Neural progenitor cell (in vitro differentiated cells): ENCODE results near the gene MIR17HG. TPM values are rescaled to one million over a fixed set of nuclear protein-coding genes. Genes with fewer than 3 reads are reported as not detected.

Experiments used
- DNase-seq: peaks from one replicate; pipeline ENCODE4 v3.0.0-alpha.2; 2016; ENCODE audit warnings: low spot score
- H2AFZ ChIP-seq: fragments of 200-600 bp; sonication (generic); replicated peaks from 2 replicates; pipeline ENCODE4 v1.6.1; 2016; ENCODE audit warnings: antibody characterized with exemption
- H3F3A ChIP-seq: fragments of 200-600 bp; sonication (generic); 2 replicates; pipeline ENCODE4 v1.6.1; 2016; ENCODE audit warnings: antibody characterized with exemption, low read depth
- H3K27ac ChIP-seq: fragments of 200-600 bp; sonication (generic); 2 replicates; pipeline ENCODE4 v1.5.1; 2016; ENCODE audit warnings: mild to moderate bottlenecking
- H3K27me3 ChIP-seq: fragments of 200-600 bp; sonication (generic); 2 replicates; pipeline ENCODE4 v1.6.1; 2016; ENCODE audit warnings: mild to moderate bottlenecking, moderate library complexity
- H3K36me3 ChIP-seq: fragments of 200-600 bp; sonication (generic); 2 replicates; pipeline ENCODE4 v1.5.1; 2016
- H3K4me1 ChIP-seq: fragments of 200-600 bp; sonication (generic); 2 replicates; pipeline ENCODE4 v1.6.1; 2016; ENCODE audit warnings: mixed run types
- H3K4me2 ChIP-seq: fragments of 200-600 bp; sonication (generic); 2 replicates; pipeline ENCODE4 v1.6.1; 2016
- H3K4me3 ChIP-seq: fragments of 200-600 bp; sonication (generic); 2 replicates; pipeline ENCODE4 v1.5.1; 2016
- H3K79me2 ChIP-seq: fragments of 200-600 bp; sonication (generic); 2 replicates; pipeline ENCODE4 v1.6.1; 2016; ENCODE audit warnings: low read depth
- H3K9ac ChIP-seq: fragments of 200-600 bp; sonication (generic); 2 replicates; pipeline ENCODE4 v1.6.1; 2016
- H3K9me3 ChIP-seq: fragments of 200-600 bp; sonication (generic); 2 replicates; pipeline ENCODE4 v1.5.1; 2016; ENCODE audit warnings: low read depth
- H4K20me1 ChIP-seq: fragments of 200-600 bp; sonication (generic); 2 replicates; pipeline ENCODE4 v1.6.1; 2016; ENCODE audit warnings: low read depth
- H3K27ac Mint-ChIP-seq: 3 replicates; pipeline ENCODE4 v1.8.0; 2021; ENCODE audit warnings: mixed read lengths
- H3K27me3 Mint-ChIP-seq: 2 replicates; pipeline ENCODE4 v1.8.0; 2022; ENCODE audit warnings: low read depth, mild to moderate bottlenecking, inconsistent platforms, moderate library complexity, mixed read lengths; ENCODE audit not compliant: insufficient read depth
- H3K36me3 Mint-ChIP-seq: 3 replicates; pipeline ENCODE4 v1.8.0; 2021; ENCODE audit warnings: mixed read lengths
- H3K4me1 Mint-ChIP-seq: 3 replicates; pipeline ENCODE4 v1.8.0; 2021; ENCODE audit warnings: mixed read lengths
- H3K4me3 Mint-ChIP-seq: 3 replicates; pipeline ENCODE4 v1.8.0; 2021; ENCODE audit warnings: mild to moderate bottlenecking, moderate library complexity, mixed read lengths
- H3K9me3 Mint-ChIP-seq: 3 replicates; pipeline ENCODE4 v1.8.0; 2020; ENCODE audit warnings: mixed read lengths
- CTCF ChIP-seq: fragments of 200-600 bp; sonication (generic); IDR thresholded peaks from 2 replicates; pipeline ENCODE4 v1.5.1; 2017; ENCODE audit warnings: antibody characterized with exemption, mild to moderate bottlenecking
- EZH2 ChIP-seq: fragments of 200-600 bp; sonication (generic); IDR thresholded peaks from 2 replicates; pipeline ENCODE4 v1.6.1; 2017; ENCODE audit warnings: antibody characterized with exemption, mild to moderate bottlenecking, moderate library complexity
- EZH2phosphoT487 ChIP-seq: fragments of 200-600 bp; sonication (generic); IDR thresholded peaks from 2 replicates; pipeline ENCODE4 v1.6.1; 2017; ENCODE audit warnings: antibody characterized with exemption
- total RNA-seq: library from RNA; depleted of rRNA; stranded (reverse); fragments of >200 nt; gene quantifications from 2 replicates; pipeline ENCODE4 v1.2.3, GENCODE V29; 2015; ENCODE audit warnings: low replicate concordance

MIR17HG gene
- total RNA-seq, 1 donor from 2014 or later, result 69.7 TPM

- no peaks in the 10 kb centered on the region for H3K4me1 Mint-ChIP-seq
- H3K27ac Mint-ChIP-seq, result no peak overlapping the region
Observed at GRCh38 chr13:91303031-91303430, 44.5 kb upstream of the MIR17HG start.

GRCh38 chr13:91304741-91305140 lies 42.7 kb upstream of the MIR17HG start:
- H3K27me3 Mint-ChIP-seq, result peaks cover 4% of the 10 kb centered on the region
- H3K27ac Mint-ChIP-seq, result no peak overlapping the region
- H3K4me2 ChIP-seq, result no peak overlapping the region
- no peak overlapping the region for H2AFZ ChIP-seq
- TF ChIP-seq CTCF, result no peak
- no peak for TF ChIP-seq EZH2phosphoT487
- TF ChIP-seq EZH2, result no peak
- no peak overlapping the region for H3K9ac ChIP-seq
- no peaks in the 10 kb centered on the region for H3K36me3 Mint-ChIP-seq
- no peak overlapping the region for H3K4me3 Mint-ChIP-seq
- H3K36me3 ChIP-seq, result no peaks in the 10 kb centered on the region
- no peaks in the 10 kb centered on the region for H3K9me3 ChIP-seq
- H4K20me1 ChIP-seq, result no peaks in the 10 kb centered on the region
- H3K4me3 ChIP-seq, result no peak overlapping the region
- H3K4me1 Mint-ChIP-seq, result no peaks in the 10 kb centered on the region
- no peaks in the 10 kb centered on the region for H3K27me3 ChIP-seq
- no peak for DNase-seq
- peaks cover 4% of the 10 kb centered on the region for H3K9me3 Mint-ChIP-seq
- no peaks in the 10 kb centered on the region for H3K79me2 ChIP-seq
- H3F3A ChIP-seq, result no peaks in the 10 kb centered on the region
- no peaks in the 10 kb centered on the region for H3K4me1 ChIP-seq
- H3K27ac ChIP-seq, result no peak overlapping the region

More at GRCh38 chr13:91303031-91303430, 44.5 kb upstream of the MIR17HG start:
- no peaks in the 10 kb centered on the region for H3F3A ChIP-seq
- no peak overlapping the region for H2AFZ ChIP-seq
- no peaks in the 10 kb centered on the region for H4K20me1 ChIP-seq
- no peak overlapping the region for H3K27ac ChIP-seq
- no peaks in the 10 kb centered on the region for H3K9me3 ChIP-seq
- Mint-ChIP-seq H3K9me3 (peaks cover 4% of the 10 kb centered on the region), H3K4me3 (no peak overlapping the region), H3K27me3 (peaks cover 4% of the 10 kb centered on the region), H3K36me3 (no peaks in the 10 kb centered on the region)
- H3K4me1 ChIP-seq, result no peaks in the 10 kb centered on the region
- TF ChIP-seq CTCF (no peak), EZH2 (no peak), EZH2phosphoT487 (no peak)
- no peaks in the 10 kb centered on the region for H3K27me3 ChIP-seq
- no peak for DNase-seq
- H3K36me3 ChIP-seq, result no peaks in the 10 kb centered on the region
- H3K79me2 ChIP-seq, result no peaks in the 10 kb centered on the region
- no peak overlapping the region for H3K4me3 ChIP-seq
- no peak overlapping the region for H3K9ac ChIP-seq
- H3K4me2 ChIP-seq, result no peak overlapping the region

GRCh38 chr13:91305652-91306051 lies 41.8 kb upstream of the MIR17HG start:
- no peaks in the 10 kb centered on the region for H3K36me3 ChIP-seq
- no peaks in the 10 kb centered on the region for H3K36me3 Mint-ChIP-seq
- H3K9me3 ChIP-seq, result no peaks in the 10 kb centered on the region
- H3K79me2 ChIP-seq, result no peaks in the 10 kb centered on the region
- H3K9ac ChIP-seq, result no peak overlapping the region
- no peak overlapping the region for H2AFZ ChIP-seq
- no peaks in the 10 kb centered on the region for H3K27me3 ChIP-seq
- no peaks in the 10 kb centered on the region for H3K4me1 ChIP-seq
- H3K4me2 ChIP-seq, result no peak overlapping the region
- no peak overlapping the region for H3K27ac Mint-ChIP-seq
- H3K4me1 Mint-ChIP-seq, result no peaks in the 10 kb centered on the region
- H3K9me3 Mint-ChIP-seq, result peaks cover 4% of the 10 kb centered on the region
- no peak overlapping the region for H3K27ac ChIP-seq
- H3K27me3 Mint-ChIP-seq, result peaks cover 4% of the 10 kb centered on the region
- DNase-seq, result no peak
- TF ChIP-seq CTCF, result no peak
- no peak for TF ChIP-seq EZH2phosphoT487
- no peak for TF ChIP-seq EZH2
- H3K4me3 Mint-ChIP-seq, result no peak overlapping the region
- H4K20me1 ChIP-seq, result no peaks in the 10 kb centered on the region
- H3F3A ChIP-seq, result no peaks in the 10 kb centered on the region
- no peak overlapping the region for H3K4me3 ChIP-seq
